ENCODE measurements around the gene ART4. TPM values are rescaled to one million over a fixed set of nuclear protein-coding genes. Genes with fewer than 3 reads are reported as not detected.

The ART4 gene
- total and polyA plus RNA-seq, 4 donors: 10.5 to 40.7 (median 22.2) TPM

GRCh38 chr12:14880890-14881453, 37.6 kb upstream of the ART4 start:
- DNase-seq (ENCODE audit: low spot score): no peak
- peaks cover 0 to 3% (median under 1%) of the 10 kb centered on the region in 4 donors for H3K4me1 ChIP-seq (ENCODE audit: control insufficient read depth in 4 of 4, insufficient read depth in 4 of 4, low read length in 3 of 4)
- no peak overlapping the region for H3K4me3 ChIP-seq (ENCODE audit: low read depth in 1 of 3, low read length in 3 of 3)
- no peaks in the 10 kb centered on the region for H3K36me3 ChIP-seq (ENCODE audit: control insufficient read depth in 4 of 4, insufficient read depth in 3 of 4, low read depth in 1 of 4, low read length in 3 of 4)
- TF ChIP-seq REST (IDR thresholded peaks at IDR 0.05) (no peak), HNF4A (conservative IDR thresholded peaks at IDR 0.05) (no peak), MAX (IDR thresholded peaks at IDR 0.05) (no peak), SP1 (IDR thresholded peaks at IDR 0.05) (no peak), GABPA (IDR thresholded peaks at IDR 0.05 in 1 of 2, conservative IDR thresholded peaks at IDR 0.05 in 1 of 2) (no peak), TAF1 (conservative IDR thresholded peaks at IDR 0.05) (no peak), YY1 (IDR thresholded peaks at IDR 0.05) (no peak), FOXA2 (IDR thresholded peaks at IDR 0.05) (no peak), JUND (IDR thresholded peaks at IDR 0.05) (no peak), NR2F2 (IDR thresholded peaks at IDR 0.05) (no peak), ATF3 (IDR thresholded peaks at IDR 0.05) (no peak), EGR1 (IDR thresholded peaks at IDR 0.05; ENCODE audit: low read depth in 2 of 2) (no peak), HNF4G (IDR thresholded peaks at IDR 0.05) (no peak), CTCF (IDR thresholded peaks at IDR 0.05; ENCODE audit: low read depth, low read length, missing input control) (no peak), RXRA (IDR thresholded peaks at IDR 0.05) (no peak), FOXA1 (IDR thresholded peaks at IDR 0.05) (no peak), RAD21 (IDR thresholded peaks at IDR 0.05) (no peak)
- H3K9ac ChIP-seq (ENCODE audit: low read depth in 1 of 2, low read length in 2 of 2): no peak overlapping the region
- no peaks in the 10 kb centered on the region for H3K9me3 ChIP-seq (ENCODE audit: control insufficient read depth in 4 of 4, low read length in 3 of 4)
- H3K27ac ChIP-seq (ENCODE audit: low read depth in 1 of 2, low read length in 2 of 2): no peak overlapping the region
- H3K27me3 ChIP-seq (ENCODE audit: control insufficient read depth in 4 of 4, insufficient read depth in 4 of 4, low read length in 3 of 4): no peaks in the 10 kb centered on the region
- 74% methylated on average over 6 of the region's 6 CpGs for WGBS

- Histone ChIP-seq H3K27ac (ENCODE audit: low read depth in 1 of 2, low read length in 2 of 2) (no peak overlapping the region), H3K36me3 (ENCODE audit: control insufficient read depth in 4 of 4, insufficient read depth in 3 of 4, low read depth in 1 of 4, low read length in 3 of 4) (no peaks in the 10 kb centered on the region), H3K9me3 (ENCODE audit: control insufficient read depth in 4 of 4, low read length in 3 of 4) (no peaks in the 10 kb centered on the region), H3K9ac (ENCODE audit: low read depth in 1 of 2, low read length in 2 of 2) (no peak overlapping the region), H3K4me1 (ENCODE audit: control insufficient read depth in 4 of 4, insufficient read depth in 4 of 4, low read length in 3 of 4) (peaks cover 0 to 1% (median 0%) of the 10 kb centered on the region in 4 donors), H3K27me3 (ENCODE audit: control insufficient read depth in 4 of 4, insufficient read depth in 4 of 4, low read length in 3 of 4) (no peaks in the 10 kb centered on the region), H3K4me3 (ENCODE audit: low read depth in 1 of 3, low read length in 3 of 3) (no peak overlapping the region)
- TF ChIP-seq RXRA (IDR thresholded peaks at IDR 0.05) (no peak), ZBTB33 (IDR thresholded peaks at IDR 0.05) (no peak), JUND (IDR thresholded peaks at IDR 0.05) (no peak), GABPA (IDR thresholded peaks at IDR 0.05 in 1 of 2, conservative IDR thresholded peaks at IDR 0.05 in 1 of 2) (no peak)
- 92% methylated on average over 8 of the region's 8 CpGs for WGBS
- DNase-seq (ENCODE audit: low spot score): no peak
Measured at GRCh38 chr12:14879222-14879933, 36.1 kb upstream of the ART4 start.
